Kidney epithelial cell (primary cell): ENCODE data around the gene KCNIP4. TPM values are rescaled to one million over a fixed set of nuclear protein-coding genes. Genes with fewer than 3 reads are reported as not detected.

ENCODE experiments used
- DNase-seq: peaks from one replicate; pipeline ENCODE4 v3.0.0-alpha.2; 2010; ENCODE audit warnings: low read depth
- H3K27me3 ChIP-seq: 2 replicates; pipeline ENCODE4 v1.6.0; 2011; ENCODE audit warnings: low read length; ENCODE audit not compliant: control insufficient read depth, insufficient read depth
- H3K36me3 ChIP-seq: 2 replicates; pipeline ENCODE4 v1.5.1; 2011; ENCODE audit warnings: low read length; ENCODE audit not compliant: control insufficient read depth, insufficient read depth
- H3K4me3 ChIP-seq: 2 replicates; pipeline ENCODE4 v1.5.1; 2011; ENCODE audit warnings: low read depth, mild to moderate bottlenecking, control low read depth, low read length
- total RNA-seq: library from RNA; depleted of rRNA; stranded (reverse); fragments of >200 nt; gene quantifications from 2 replicates; pipeline ENCODE4 v1.2.3, GENCODE V29; 2015
- TF ChIP-seq, protein P1 (sequence below): IDR thresholded peaks from 2 replicates; pipeline ENCODE4 v1.5.1; 2011; ENCODE audit warnings: mild to moderate bottlenecking, moderate library complexity, low read length, control low read depth, inconsistent platforms; ENCODE audit not compliant: insufficient read depth, poor library complexity, severe bottlenecking

KCNIP4 gene
- total RNA-seq, 1 donor from 2014 or later, result 5.5 TPM

- TF ChIP-seq, protein P1, sequence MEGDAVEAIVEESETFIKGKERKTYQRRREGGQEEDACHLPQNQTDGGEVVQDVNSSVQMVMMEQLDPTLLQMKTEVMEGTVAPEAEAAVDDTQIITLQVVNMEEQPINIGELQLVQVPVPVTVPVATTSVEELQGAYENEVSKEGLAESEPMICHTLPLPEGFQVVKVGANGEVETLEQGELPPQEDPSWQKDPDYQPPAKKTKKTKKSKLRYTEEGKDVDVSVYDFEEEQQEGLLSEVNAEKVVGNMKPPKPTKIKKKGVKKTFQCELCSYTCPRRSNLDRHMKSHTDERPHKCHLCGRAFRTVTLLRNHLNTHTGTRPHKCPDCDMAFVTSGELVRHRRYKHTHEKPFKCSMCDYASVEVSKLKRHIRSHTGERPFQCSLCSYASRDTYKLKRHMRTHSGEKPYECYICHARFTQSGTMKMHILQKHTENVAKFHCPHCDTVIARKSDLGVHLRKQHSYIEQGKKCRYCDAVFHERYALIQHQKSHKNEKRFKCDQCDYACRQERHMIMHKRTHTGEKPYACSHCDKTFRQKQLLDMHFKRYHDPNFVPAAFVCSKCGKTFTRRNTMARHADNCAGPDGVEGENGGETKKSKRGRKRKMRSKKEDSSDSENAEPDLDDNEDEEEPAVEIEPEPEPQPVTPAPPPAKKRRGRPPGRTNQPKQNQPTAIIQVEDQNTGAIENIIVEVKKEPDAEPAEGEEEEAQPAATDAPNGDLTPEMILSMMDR, result no peak
- Histone ChIP-seq H3K36me3 (no peaks in the 10 kb centered on the region), H3K27me3 (no peaks in the 10 kb centered on the region), H3K4me3 (no peak overlapping the region)
- DNase-seq, result no peak
Observed at GRCh38 chr4:21677173-21677572, 271.4 kb downstream of the KCNIP4 start.

DNA sequence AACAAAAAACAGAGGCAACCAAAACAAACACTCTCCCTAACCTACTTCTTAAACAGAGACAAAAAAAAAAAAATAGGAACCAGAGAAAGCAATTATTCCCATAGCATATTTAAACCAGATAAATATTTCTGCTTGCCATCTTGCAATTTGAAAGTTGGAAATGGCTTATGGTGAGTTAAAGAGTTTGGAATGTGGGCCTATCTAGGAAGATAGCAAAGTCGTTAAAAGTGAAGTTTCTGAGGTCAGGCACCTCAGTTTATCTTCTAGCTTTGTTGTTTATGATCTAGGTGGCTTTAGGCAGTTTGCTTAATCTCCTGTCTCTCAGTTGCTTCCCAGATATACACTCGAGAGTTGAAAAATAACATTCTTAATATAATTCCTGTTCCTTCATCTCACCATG lies 284.2 kb downstream of the KCNIP4 start:
- DNase-seq, result no peak
- no peak overlapping the region for H3K4me3 ChIP-seq
- no peaks in the 10 kb centered on the region for H3K27me3 ChIP-seq
- H3K36me3 ChIP-seq, result no peaks in the 10 kb centered on the region
- TF ChIP-seq, protein P1, result no peak

DNA sequence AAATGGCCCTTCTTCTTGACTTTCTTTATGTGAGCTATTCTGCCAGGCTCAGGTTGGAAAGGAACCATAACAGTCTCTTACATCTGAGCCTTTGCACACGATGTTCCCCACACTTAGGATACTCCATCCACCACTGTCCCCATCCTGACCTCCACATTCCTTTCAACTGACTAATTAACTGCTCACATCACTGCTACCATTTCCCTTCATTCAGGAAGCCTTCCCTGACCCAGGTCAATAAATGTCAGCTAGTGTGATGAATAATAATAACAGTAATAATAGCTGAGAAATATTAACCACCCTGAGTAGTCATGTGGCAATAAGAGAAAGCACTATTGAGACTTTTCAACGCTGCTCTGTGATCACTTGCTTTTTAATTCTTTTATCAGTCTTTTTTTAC lies 291.7 kb downstream of the KCNIP4 start:
- TF ChIP-seq, protein P1, result no peak
- H3K4me3 ChIP-seq, result no peak overlapping the region
- peak; percentile 50 for DNase-seq
- no peaks in the 10 kb centered on the region for H3K36me3 ChIP-seq
- no peaks in the 10 kb centered on the region for H3K27me3 ChIP-seq

GRCh38 chr4:21655031-21655430 lies 293.5 kb downstream of the KCNIP4 start:
- DNase-seq, result no peak
- Histone ChIP-seq H3K4me3 (no peak overlapping the region), H3K36me3 (no peaks in the 10 kb centered on the region), H3K27me3 (no peaks in the 10 kb centered on the region)
- TF ChIP-seq, protein P1, result no peak

- no peak for DNase-seq
- Histone ChIP-seq H3K36me3 (no peaks in the 10 kb centered on the region), H3K4me3 (no peak overlapping the region), H3K27me3 (no peaks in the 10 kb centered on the region)
- TF ChIP-seq, protein P1, result no peak
Observed at GRCh38 chr4:21652508-21653231, 295.9 kb downstream of the KCNIP4 start.
